Liver (tissue), 9 donors: ENCODE measurements around the gene PUS7L. TPM values are rescaled to one million over a fixed set of nuclear protein-coding genes. Genes with fewer than 3 reads are reported as not detected.
A peak's percentile ranks its signal among the peaks of the same experiment; 100 is the strongest.
"Not testable (repeated sequence)": the region's sequence is repeated elsewhere in the genome, so short reads cannot be mapped to it uniquely, and the experiment has no call there.

Source experiments
- DNase-seq: peaks from one replicate; pipeline ENCODE4 v3.0.0-alpha.2; 2017; ENCODE audit warnings: low spot score
- H3K27ac ChIP-seq, 2 donors: one replicate each; pipeline ENCODE4 v1.7.0; 2013; ENCODE audit warnings: inconsistent platforms in 2 of 2, low read length in 2 of 2, control low read depth in 1 of 2, low read depth in 1 of 2, mild to moderate bottlenecking in 1 of 2
- H3K27me3 ChIP-seq, 4 donors: one replicate each; pipeline versions ENCODE4 v1.6.1 to v1.7.0; 2013; ENCODE audit warnings: low read length in 3 of 4, inconsistent platforms in 1 of 4, mild to moderate bottlenecking in 1 of 4, moderate library complexity in 1 of 4; ENCODE audit not compliant: control insufficient read depth in 4 of 4, insufficient read depth in 4 of 4
- H3K36me3 ChIP-seq, 4 donors: one replicate each; pipeline versions ENCODE4 v1.6.1 to v1.7.0; 2013; ENCODE audit warnings: low read length in 3 of 4, mild to moderate bottlenecking in 3 of 4, low read depth in 1 of 4, moderate library complexity in 1 of 4; ENCODE audit not compliant: control insufficient read depth in 4 of 4, insufficient read depth in 3 of 4
- H3K4me1 ChIP-seq, 4 donors: one replicate each; pipeline versions ENCODE4 v1.6.1 to v1.7.0; 2013; ENCODE audit warnings: low read length in 3 of 4, mild to moderate bottlenecking in 3 of 4, moderate library complexity in 1 of 4; ENCODE audit not compliant: control insufficient read depth in 4 of 4, insufficient read depth in 4 of 4
- H3K4me3 ChIP-seq, 3 donors: one replicate each; pipeline versions ENCODE4 v1.6.1 to v1.7.0; 2013; ENCODE audit warnings: low read length in 3 of 3, control low read depth in 1 of 3, low read depth in 1 of 3, mild to moderate bottlenecking in 1 of 3
- H3K9ac ChIP-seq, 2 donors: one replicate each; pipeline ENCODE4 v1.7.0; 2013; ENCODE audit warnings: low read length in 2 of 2, mild to moderate bottlenecking in 2 of 2, moderate library complexity in 2 of 2, control low read depth in 1 of 2, low read depth in 1 of 2
- H3K9me3 ChIP-seq, 4 donors: one replicate each; pipeline versions ENCODE4 v1.6.1 to v1.7.0; 2013; ENCODE audit warnings: low read length in 3 of 4; ENCODE audit not compliant: control insufficient read depth in 4 of 4
- FOXA1 ChIP-seq: IDR thresholded peaks from 2 replicates; pipeline ENCODE4 v1.6.1; 2016; ENCODE audit warnings: antibody characterized with exemption
- FOXA2 ChIP-seq: IDR thresholded peaks from 2 replicates; pipeline ENCODE4 v1.6.1; 2016; ENCODE audit warnings: antibody characterized with exemption
- GABPA ChIP-seq, 2 donors: IDR thresholded peaks in 1 of 2; conservative IDR thresholded peaks in 1 of 2; 2 replicates each; pipeline ENCODE4 v1.6.1; 2016; ENCODE audit warnings: antibody characterized with exemption in 2 of 2, mild to moderate bottlenecking in 1 of 2, moderate library complexity in 1 of 2
- HNF4G ChIP-seq: IDR thresholded peaks from 2 replicates; pipeline ENCODE4 v1.6.1; 2016; ENCODE audit warnings: antibody characterized with exemption
- JUND ChIP-seq, 2 donors: IDR thresholded peaks; 2 replicates each; pipeline ENCODE4 v1.6.1; 2016; ENCODE audit warnings: antibody characterized with exemption in 2 of 2
- RAD21 ChIP-seq, 2 donors: IDR thresholded peaks; 2 replicates each; pipeline ENCODE4 v1.6.1; 2016; ENCODE audit warnings: antibody characterized with exemption in 2 of 2, mild to moderate bottlenecking in 2 of 2
- RXRA ChIP-seq, 2 donors: IDR thresholded peaks; 2 replicates each; pipeline ENCODE4 v1.6.1; 2017 to 2018; ENCODE audit warnings: antibody characterized with exemption in 2 of 2, mild to moderate bottlenecking in 1 of 2
- TAF1 ChIP-seq: conservative IDR thresholded peaks from 2 replicates; pipeline ENCODE4 v1.6.1; 2016; ENCODE audit warnings: antibody characterized with exemption, mild to moderate bottlenecking
- WGBS: extraction: QIAGEN DNeasy Blood & Tissue Kit; methylation state at CpG from one replicate; pipeline ENCODE4 v1.1.7; 2013; 5-methylcytosine and 5-hydroxymethylcytosine counted together
- polyA plus RNA-seq, 2 donors: library from polyadenylated mRNA; stranded (reverse) in 1 of 2; unstranded in 1 of 2; fragments of 200-250 nt in 1 of 2; fragments of >200 nt in 1 of 2; fragmentation: Nextera tagmentation in 1 of 2; extraction: Ambion mirVana in 1 of 2; gene quantifications; one replicate each; pipeline versions ENCODE4 v1.2.1 to v1.2.3, GENCODE V29; 2013 to 2015
- total RNA-seq, 2 donors: library from RNA; depleted of rRNA; stranded (reverse); fragments of >200 nt; gene quantifications; one replicate each; pipeline ENCODE4 v1.2.3, GENCODE V29; 2014
- TF ChIP-seq, protein P1 (sequence below): fragments of 150-350 bp; IDR thresholded peaks from 2 replicates; pipeline ENCODE4 v1.5.1; 2017; ENCODE audit warnings: improper control_type of control experiment, low read depth, low read length; ENCODE audit not compliant: missing input control
- TF ChIP-seq, protein P2 (sequence below): IDR thresholded peaks from 2 replicates; pipeline ENCODE4 v1.6.1; 2016; ENCODE audit warnings: antibody characterized with exemption
- TF ChIP-seq, protein P3 (sequence below): IDR thresholded peaks from 2 replicates; pipeline ENCODE4 v1.6.1; 2016; ENCODE audit warnings: antibody characterized with exemption, mild to moderate bottlenecking
- TF ChIP-seq, protein P4 (sequence below): IDR thresholded peaks from 2 replicates; pipeline ENCODE4 v1.6.1; 2016; ENCODE audit warnings: antibody characterized with exemption
- donor health status: healthy.
- donor health status: healthy.
- donor health status: healthy.
- donor health status: healthy.
- donor health status: healthy.

The PUS7L gene
- total and polyA plus RNA-seq, 4 donors: 1.7 to 9.2 (median 7.2) TPM

DNA sequence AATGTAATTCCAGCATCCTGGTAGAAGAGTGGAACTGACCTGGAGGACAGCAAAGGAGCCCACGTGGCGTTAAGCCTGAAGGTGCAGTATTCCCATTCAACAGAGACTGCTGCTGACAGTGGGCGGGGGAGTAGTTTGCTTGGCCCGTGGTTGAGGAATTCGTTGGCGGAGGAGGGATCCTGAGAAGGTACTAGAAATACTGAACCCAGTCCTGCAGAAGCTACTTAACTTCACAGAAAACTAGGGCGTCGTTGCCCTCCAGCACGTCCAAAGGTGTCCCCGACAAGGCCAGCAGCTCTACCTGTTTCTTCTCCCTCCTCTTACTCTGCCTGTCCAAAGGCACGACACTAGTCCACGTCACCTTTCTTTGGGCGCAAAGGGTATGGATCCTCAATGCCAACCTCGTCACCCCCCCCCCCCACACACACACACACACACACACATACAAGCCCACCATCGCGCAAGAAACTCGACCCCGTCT is 303 bp downstream of the PUS7L start:
- 1% methylated on average over 18 of the region's 18 CpGs for WGBS
- peaks cover 3 to 24% (median 13%) of the 10 kb centered on the region in 4 donors for H3K4me1 ChIP-seq

DNA sequence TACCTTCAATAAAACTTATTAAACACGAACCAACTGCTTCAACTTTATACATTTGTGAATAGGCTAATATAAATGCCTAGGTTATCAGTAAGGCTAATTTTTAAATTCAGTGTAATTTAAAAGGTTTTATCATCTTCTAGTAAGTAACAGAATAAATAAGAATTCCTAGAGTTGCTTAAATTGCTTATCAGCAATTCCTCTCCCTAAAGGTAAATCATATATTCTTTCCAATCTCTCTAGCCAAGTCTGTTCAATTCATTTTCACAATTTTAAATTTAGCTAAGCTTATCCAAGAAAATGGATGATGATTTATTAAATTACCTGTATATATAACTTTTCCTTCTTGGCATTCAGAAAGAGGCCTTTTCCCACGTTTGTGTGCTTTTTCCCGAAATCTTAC is 4.6 kb downstream of the PUS7L start:
- no peak overlapping the region for H3K9ac ChIP-seq
- H3K9me3 ChIP-seq: no peaks in the 10 kb centered on the region
- no peak for DNase-seq
- no peak overlapping the region for H3K27ac ChIP-seq
- no peaks in the 10 kb centered on the region for H3K27me3 ChIP-seq
- TF ChIP-seq JUND (IDR thresholded peaks at IDR 0.05) (no peak), TAF1 (no peak), HNF4G (no peak), RXRA (IDR thresholded peaks at IDR 0.05) (no peak), FOXA1 (no peak), FOXA2 (no peak), GABPA (IDR thresholded peaks at IDR 0.05 in 1 of 2, conservative IDR thresholded peaks at IDR 0.05 in 1 of 2) (no peak), RAD21 (IDR thresholded peaks at IDR 0.05) (no peak)
- TF ChIP-seq, protein P1, sequence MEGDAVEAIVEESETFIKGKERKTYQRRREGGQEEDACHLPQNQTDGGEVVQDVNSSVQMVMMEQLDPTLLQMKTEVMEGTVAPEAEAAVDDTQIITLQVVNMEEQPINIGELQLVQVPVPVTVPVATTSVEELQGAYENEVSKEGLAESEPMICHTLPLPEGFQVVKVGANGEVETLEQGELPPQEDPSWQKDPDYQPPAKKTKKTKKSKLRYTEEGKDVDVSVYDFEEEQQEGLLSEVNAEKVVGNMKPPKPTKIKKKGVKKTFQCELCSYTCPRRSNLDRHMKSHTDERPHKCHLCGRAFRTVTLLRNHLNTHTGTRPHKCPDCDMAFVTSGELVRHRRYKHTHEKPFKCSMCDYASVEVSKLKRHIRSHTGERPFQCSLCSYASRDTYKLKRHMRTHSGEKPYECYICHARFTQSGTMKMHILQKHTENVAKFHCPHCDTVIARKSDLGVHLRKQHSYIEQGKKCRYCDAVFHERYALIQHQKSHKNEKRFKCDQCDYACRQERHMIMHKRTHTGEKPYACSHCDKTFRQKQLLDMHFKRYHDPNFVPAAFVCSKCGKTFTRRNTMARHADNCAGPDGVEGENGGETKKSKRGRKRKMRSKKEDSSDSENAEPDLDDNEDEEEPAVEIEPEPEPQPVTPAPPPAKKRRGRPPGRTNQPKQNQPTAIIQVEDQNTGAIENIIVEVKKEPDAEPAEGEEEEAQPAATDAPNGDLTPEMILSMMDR: no peak
- TF ChIP-seq, protein P2, sequence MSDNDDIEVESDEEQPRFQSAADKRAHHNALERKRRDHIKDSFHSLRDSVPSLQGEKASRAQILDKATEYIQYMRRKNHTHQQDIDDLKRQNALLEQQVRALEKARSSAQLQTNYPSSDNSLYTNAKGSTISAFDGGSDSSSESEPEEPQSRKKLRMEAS: no peak
- H3K4me1 ChIP-seq: peaks cover 0 to 10% (median 6%) of the 10 kb centered on the region in 4 donors
- WGBS: 94% methylated on average over 3 of the region's 3 CpGs
- H3K36me3 ChIP-seq: peaks cover 0 to 3% (median 0%) of the 10 kb centered on the region in 4 donors
- H3K4me3 ChIP-seq: no peak overlapping the region

More for the DNA sequence above, 303 bp downstream of the PUS7L start:
- no peak for DNase-seq
- Histone ChIP-seq H3K27me3 (no peaks in the 10 kb centered on the region), H3K9ac (peak overlapping the region; percentile 5 to 51), H3K4me3 (peak overlapping the region; percentile 62 to 68 (median 63)), H3K27ac (peak overlapping the region; percentile 4 to 45), H3K9me3 (no peaks in the 10 kb centered on the region), H3K36me3 (peaks cover 0 to 3% (median 0%) of the 10 kb centered on the region in 4 donors)
- TF ChIP-seq FOXA1 (no peak), RAD21 (IDR thresholded peaks at IDR 0.05) (no peak), FOXA2 (no peak), TAF1 (no peak), JUND (IDR thresholded peaks at IDR 0.05) (no peak)
- TF ChIP-seq, protein P3, sequence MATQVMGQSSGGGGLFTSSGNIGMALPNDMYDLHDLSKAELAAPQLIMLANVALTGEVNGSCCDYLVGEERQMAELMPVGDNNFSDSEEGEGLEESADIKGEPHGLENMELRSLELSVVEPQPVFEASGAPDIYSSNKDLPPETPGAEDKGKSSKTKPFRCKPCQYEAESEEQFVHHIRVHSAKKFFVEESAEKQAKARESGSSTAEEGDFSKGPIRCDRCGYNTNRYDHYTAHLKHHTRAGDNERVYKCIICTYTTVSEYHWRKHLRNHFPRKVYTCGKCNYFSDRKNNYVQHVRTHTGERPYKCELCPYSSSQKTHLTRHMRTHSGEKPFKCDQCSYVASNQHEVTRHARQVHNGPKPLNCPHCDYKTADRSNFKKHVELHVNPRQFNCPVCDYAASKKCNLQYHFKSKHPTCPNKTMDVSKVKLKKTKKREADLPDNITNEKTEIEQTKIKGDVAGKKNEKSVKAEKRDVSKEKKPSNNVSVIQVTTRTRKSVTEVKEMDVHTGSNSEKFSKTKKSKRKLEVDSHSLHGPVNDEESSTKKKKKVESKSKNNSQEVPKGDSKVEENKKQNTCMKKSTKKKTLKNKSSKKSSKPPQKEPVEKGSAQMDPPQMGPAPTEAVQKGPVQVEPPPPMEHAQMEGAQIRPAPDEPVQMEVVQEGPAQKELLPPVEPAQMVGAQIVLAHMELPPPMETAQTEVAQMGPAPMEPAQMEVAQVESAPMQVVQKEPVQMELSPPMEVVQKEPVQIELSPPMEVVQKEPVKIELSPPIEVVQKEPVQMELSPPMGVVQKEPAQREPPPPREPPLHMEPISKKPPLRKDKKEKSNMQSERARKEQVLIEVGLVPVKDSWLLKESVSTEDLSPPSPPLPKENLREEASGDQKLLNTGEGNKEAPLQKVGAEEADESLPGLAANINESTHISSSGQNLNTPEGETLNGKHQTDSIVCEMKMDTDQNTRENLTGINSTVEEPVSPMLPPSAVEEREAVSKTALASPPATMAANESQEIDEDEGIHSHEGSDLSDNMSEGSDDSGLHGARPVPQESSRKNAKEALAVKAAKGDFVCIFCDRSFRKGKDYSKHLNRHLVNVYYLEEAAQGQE: peak; percentile 83
- TF ChIP-seq, protein P4, sequence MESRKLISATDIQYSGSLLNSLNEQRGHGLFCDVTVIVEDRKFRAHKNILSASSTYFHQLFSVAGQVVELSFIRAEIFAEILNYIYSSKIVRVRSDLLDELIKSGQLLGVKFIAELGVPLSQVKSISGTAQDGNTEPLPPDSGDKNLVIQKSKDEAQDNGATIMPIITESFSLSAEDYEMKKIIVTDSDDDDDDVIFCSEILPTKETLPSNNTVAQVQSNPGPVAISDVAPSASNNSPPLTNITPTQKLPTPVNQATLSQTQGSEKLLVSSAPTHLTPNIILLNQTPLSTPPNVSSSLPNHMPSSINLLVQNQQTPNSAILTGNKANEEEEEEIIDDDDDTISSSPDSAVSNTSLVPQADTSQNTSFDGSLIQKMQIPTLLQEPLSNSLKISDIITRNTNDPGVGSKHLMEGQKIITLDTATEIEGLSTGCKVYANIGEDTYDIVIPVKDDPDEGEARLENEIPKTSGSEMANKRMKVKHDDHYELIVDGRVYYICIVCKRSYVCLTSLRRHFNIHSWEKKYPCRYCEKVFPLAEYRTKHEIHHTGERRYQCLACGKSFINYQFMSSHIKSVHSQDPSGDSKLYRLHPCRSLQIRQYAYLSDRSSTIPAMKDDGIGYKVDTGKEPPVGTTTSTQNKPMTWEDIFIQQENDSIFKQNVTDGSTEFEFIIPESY: no peak

DNA sequence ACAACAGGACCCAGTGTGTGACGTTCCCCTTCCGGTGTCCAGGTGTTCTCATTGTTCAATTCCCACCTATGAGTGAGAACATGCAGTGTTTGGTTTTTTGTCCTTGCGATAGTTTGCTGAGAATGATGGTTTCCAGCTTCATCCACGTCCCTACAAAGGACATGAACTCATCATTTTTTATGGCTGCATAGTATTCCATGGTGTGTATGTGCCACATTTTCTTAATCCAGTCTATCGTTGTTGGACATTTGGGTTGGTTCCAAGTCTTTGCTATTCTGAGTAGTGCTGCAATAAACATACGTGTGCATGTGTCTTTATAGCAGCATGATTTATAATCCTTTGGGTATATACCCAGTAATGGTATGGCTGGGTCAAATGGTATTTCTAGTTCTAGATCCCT is 7.2 kb downstream of the PUS7L start:
- WGBS: 99% methylated on average over 5 of the region's 6 CpGs
- not testable (repeated sequence) for H3K27ac ChIP-seq, H3K4me3 ChIP-seq, H3K27me3 ChIP-seq, DNase-seq, H3K9me3 ChIP-seq, H3K4me1 ChIP-seq, H3K36me3 ChIP-seq, H3K9ac ChIP-seq
